Muscle of leg (tissue), 11 donors: ENCODE data around the gene FLACC1. TPM values are rescaled to one million over a fixed set of nuclear protein-coding genes. Genes with fewer than 3 reads are reported as not detected.

Experiments
- DNase-seq: peaks from one replicate; pipeline ENCODE4 v3.0.0; 2013
- H3K27ac ChIP-seq: one replicate; pipeline ENCODE4 v1.5.1; 2013; ENCODE audit warnings: mild to moderate bottlenecking, low read length, control low read depth
- H3K27me3 ChIP-seq: one replicate; pipeline ENCODE4 v1.6.1; 2013; ENCODE audit warnings: low read length; ENCODE audit not compliant: control insufficient read depth, insufficient read depth
- H3K36me3 ChIP-seq: one replicate; pipeline ENCODE4 v1.6.1; 2013; ENCODE audit warnings: low read length; ENCODE audit not compliant: control insufficient read depth, insufficient read depth
- H3K4me1 ChIP-seq: one replicate; pipeline ENCODE4 v1.6.1; 2013; ENCODE audit warnings: low read length; ENCODE audit not compliant: control insufficient read depth, insufficient read depth
- H3K4me3 ChIP-seq: one replicate; pipeline ENCODE4 v1.5.1; 2013; ENCODE audit warnings: low read length, control low read depth
- H3K9me3 ChIP-seq: replicated peaks from 2 replicates; pipeline ENCODE4 v1.6.1; 2013; ENCODE audit warnings: low read depth, low read length; ENCODE audit not compliant: control insufficient read depth
- WGBS: methylation state at CpG from one replicate; pipeline ENCODE4 v1.1.5; 2013; ENCODE audit warnings: missing lambda C conversion rate; ENCODE audit not compliant: insufficient coverage; 5-methylcytosine and 5-hydroxymethylcytosine counted together
- polyA plus RNA-seq, 8 donors: library from polyadenylated mRNA; unstranded; fragments of 120-200 nt; gene quantifications; one replicate each; pipeline versions ENCODE4 v1.2.1 to v1.2.3, GENCODE V29; 2013; ENCODE audit warnings: inconsistent platforms in 1 of 8, low replicate concordance in 1 of 8; ENCODE audit not compliant: insufficient read length in 8 of 8, insufficient read depth in 1 of 8
- total RNA-seq: library from RNA; stranded (reverse); fragments of 120-200 nt; gene quantifications from one replicate; pipeline ENCODE4 v1.2.4, GENCODE V29; 2013

Gene FLACC1
- total and polyA plus RNA-seq, 9 donors, result 0.90 to 2.3 (median 1.5) TPM

- Histone ChIP-seq H3K27me3 (no peaks in the 10 kb centered on the region), H3K4me1 (peaks cover 3% of the 10 kb centered on the region), H3K36me3 (peaks cover 6% of the 10 kb centered on the region), H3K9me3 (no peaks in the 10 kb centered on the region), H3K4me3 (no peak overlapping the region), H3K27ac (no peak overlapping the region)
- WGBS, result 88% methylated on average over 5 of the region's 12 CpGs
- no peak for DNase-seq
These were observed 89.7 kb downstream of the FLACC1 start for GRCh38 chr2:201267278-201268030.

- DNase-seq, result no peak
- Histone ChIP-seq H3K4me3 (no peak overlapping the region), H3K36me3 (peaks cover 6% of the 10 kb centered on the region), H3K27ac (no peak overlapping the region), H3K9me3 (no peaks in the 10 kb centered on the region), H3K27me3 (no peaks in the 10 kb centered on the region), H3K4me1 (peaks cover 3% of the 10 kb centered on the region)
- WGBS, result no CpG with 5 or more reads among the region's 2 CpGs
These were observed 90.5 kb downstream of the FLACC1 start for GRCh38 chr2:201266629-201267028.

GRCh38 chr2:201264472-201265173, 92.5 kb downstream of the FLACC1 start:
- Histone ChIP-seq H3K4me1 (peaks cover 10% of the 10 kb centered on the region), H3K27ac (no peak overlapping the region), H3K27me3 (no peaks in the 10 kb centered on the region), H3K9me3 (no peaks in the 10 kb centered on the region), H3K36me3 (peaks cover 3% of the 10 kb centered on the region), H3K4me3 (no peak overlapping the region)
- no peak for DNase-seq
- 64% methylated on average over 3 of the region's 7 CpGs for WGBS

- WGBS, result 43% methylated on average over 1 of the region's 2 CpGs
- H3K27me3 ChIP-seq, result no peaks in the 10 kb centered on the region
- peaks cover 14% of the 10 kb centered on the region for H3K4me1 ChIP-seq
- no peaks in the 10 kb centered on the region for H3K9me3 ChIP-seq
- H3K27ac ChIP-seq, result no peak overlapping the region
- DNase-seq, result no peak
- peaks cover 3% of the 10 kb centered on the region for H3K36me3 ChIP-seq
- H3K4me3 ChIP-seq, result no peak overlapping the region
These were observed 93.4 kb downstream of the FLACC1 start for GRCh38 chr2:201263779-201264178.

- WGBS, result no CpG with 5 or more reads among the region's 6 CpGs
- peaks cover 3% of the 10 kb centered on the region for H3K36me3 ChIP-seq
- peaks cover 14% of the 10 kb centered on the region for H3K4me1 ChIP-seq
- H3K27ac ChIP-seq, result no peak overlapping the region
- DNase-seq, result peak; percentile 21
- H3K4me3 ChIP-seq, result no peak overlapping the region
- no peaks in the 10 kb centered on the region for H3K27me3 ChIP-seq
- H3K9me3 ChIP-seq, result no peaks in the 10 kb centered on the region
These were observed 94.4 kb downstream of the FLACC1 start for GRCh38 chr2:201262718-201263117.

- H3K9me3 ChIP-seq, result no peaks in the 10 kb centered on the region
- no peaks in the 10 kb centered on the region for H3K27me3 ChIP-seq
- no peak overlapping the region for H3K27ac ChIP-seq
- H3K4me3 ChIP-seq, result no peak overlapping the region
- H3K36me3 ChIP-seq, result no peaks in the 10 kb centered on the region
- no CpG with 5 or more reads among the region's 2 CpGs for WGBS
- peaks cover 18% of the 10 kb centered on the region for H3K4me1 ChIP-seq
- no peak for DNase-seq
These were observed 95.2 kb downstream of the FLACC1 start for GRCh38 chr2:201261906-201262305.

- H3K4me3 ChIP-seq, result peak overlapping the region; percentile 15
- no peak for DNase-seq
- no peaks in the 10 kb centered on the region for H3K9me3 ChIP-seq
- H3K27me3 ChIP-seq, result no peaks in the 10 kb centered on the region
- no peaks in the 10 kb centered on the region for H3K36me3 ChIP-seq
- H3K4me1 ChIP-seq, result peaks cover 18% of the 10 kb centered on the region
- peak overlapping the region; percentile 13 for H3K27ac ChIP-seq
- 69% methylated on average over 8 of the region's 9 CpGs for WGBS
These were observed 95.7 kb downstream of the FLACC1 start for GRCh38 chr2:201261471-201261870.

- H3K4me3 ChIP-seq, result peak within 1 kb of the TSS; percentile 15
These were observed 96.8 kb downstream of the FLACC1 start, which contains the start of gene CASP8 for GRCh38 chr2:201260302-201260800. Gene CASP8 (plus strand): TSS chr2:201260536. CDS start chr2:201266487, 5,951 bp downstream.

GRCh38 chr2:201258666-201259615, 98.2 kb downstream of the FLACC1 start:
- H3K4me1 ChIP-seq, result peaks cover 15% of the 10 kb centered on the region
- no peaks in the 10 kb centered on the region for H3K27me3 ChIP-seq
- H3K27ac ChIP-seq, result peak overlapping the region; percentile 94
- WGBS, result 26% methylated on average over 7 of the region's 15 CpGs
- no peak for DNase-seq
- peak overlapping the region; percentile 58 for H3K4me3 ChIP-seq
- H3K9me3 ChIP-seq, result no peaks in the 10 kb centered on the region
- no peaks in the 10 kb centered on the region for H3K36me3 ChIP-seq

More at GRCh38 chr2:201260302-201260800, 96.8 kb downstream of the FLACC1 start, which contains the start of gene CASP8:
- Histone ChIP-seq H3K4me1 (peaks cover 18% of the 10 kb centered on the region), H3K27me3 (no peaks in the 10 kb centered on the region), H3K36me3 (no peaks in the 10 kb centered on the region), H3K9me3 (no peaks in the 10 kb centered on the region), H3K27ac (peak within 1 kb of the TSS; percentile 55)
- 83% methylated on average over 9 of the region's 10 CpGs for whole genome bisulfite sequencing
- peak; percentile 49 for DNase-seq
